SIG-M5 treated with dmso at 0.1 percent for 504 hours (cell line): ENCODE results near the gene RNU4-1.

Source experiments
- DNase-seq: peaks from one replicate; lab custom pipeline; 2025; ENCODE audit not compliant: unreplicated experiment; lab: John Stamatoyannopoulos, UW

RNU4-1 gene

GRCh38 chr12:120290609-120291305, 2.3 kb downstream of the RNU4-1 start:
- peak; percentile 64 for DNase-seq

GRCh38 chr12:120287491-120287890, 5.5 kb downstream of the RNU4-1 start:
- no peak for DNase-seq

DNA sequence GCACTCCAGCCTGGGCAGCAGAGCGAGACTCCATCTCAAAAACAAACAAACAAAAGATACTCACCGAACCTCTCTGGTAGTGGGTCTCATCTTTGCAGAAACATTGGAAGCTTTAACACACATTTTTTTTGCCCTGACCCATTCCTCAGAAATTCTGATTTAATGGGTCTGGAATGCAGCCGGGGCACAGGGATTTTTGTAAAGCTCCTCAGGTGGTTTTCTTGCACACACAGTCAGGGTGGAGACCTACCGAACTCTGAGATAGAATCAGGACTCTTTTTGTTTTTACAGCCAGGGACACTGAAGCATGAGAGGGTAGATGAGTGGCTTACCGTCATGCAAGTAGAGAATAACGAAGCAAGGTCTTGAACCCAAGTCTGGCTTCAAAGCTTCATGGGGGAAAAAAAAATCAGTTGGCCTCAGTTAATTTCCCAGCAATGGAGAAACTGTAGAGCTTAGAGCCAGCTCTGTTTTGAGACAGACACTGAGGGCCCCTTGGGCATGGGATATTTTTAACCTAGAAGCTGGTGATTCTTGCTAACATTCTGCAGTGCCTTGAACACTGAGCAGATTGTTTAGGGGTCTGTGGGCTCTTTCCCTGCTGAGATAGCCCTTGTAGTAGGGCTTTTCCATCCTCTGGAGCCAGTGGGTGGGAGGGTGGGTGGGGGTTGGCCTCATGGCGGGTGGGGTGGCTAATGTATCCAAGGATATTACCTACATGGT, 6.1 kb downstream of the RNU4-1 start:
- DNase-seq, result no peak

DNA sequence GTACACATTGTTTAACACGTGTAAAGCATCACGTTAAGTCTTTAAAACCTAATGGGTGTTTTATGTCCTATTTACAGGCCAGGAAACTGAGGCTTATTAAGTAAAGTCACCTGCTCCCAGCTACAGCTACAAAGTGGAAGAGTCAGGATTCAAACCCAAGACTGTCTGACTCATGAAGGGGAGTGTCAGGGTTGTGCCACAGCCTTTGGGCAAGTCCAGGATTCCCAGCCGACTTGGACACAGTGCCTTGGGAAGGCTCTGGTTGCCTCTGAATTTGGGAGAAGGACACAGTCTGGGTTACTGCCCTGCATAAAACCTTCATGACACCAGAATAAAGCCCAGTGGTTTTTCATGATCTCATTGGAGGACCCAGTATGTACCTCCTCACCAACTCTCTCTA, 8.7 kb downstream of the RNU4-1 start:
- DNase-seq, result no peak

DNA sequence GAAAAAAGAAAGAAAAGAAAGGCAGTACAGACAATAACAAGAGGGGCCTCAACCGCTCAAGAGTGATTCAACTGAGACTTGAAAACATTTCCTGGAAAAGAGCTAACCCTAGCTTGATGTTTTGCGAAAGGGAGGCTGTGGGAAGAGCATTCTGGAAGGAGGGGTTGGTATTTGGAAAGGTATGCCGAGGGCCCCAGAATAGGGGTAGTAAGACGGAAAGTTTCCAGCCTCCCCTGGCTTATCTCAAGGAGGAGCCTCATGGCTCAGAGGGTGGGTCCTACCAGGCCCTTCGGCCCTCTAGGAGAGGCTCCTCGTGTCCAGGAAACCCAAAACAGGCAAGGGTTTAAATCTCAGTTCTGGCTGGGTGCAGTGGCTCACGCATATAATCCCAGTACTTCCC, 9.7 kb downstream of the RNU4-1 start:
- no peak for DNase-seq

- DNase-seq, result no peak
Observed at GRCh38 chr12:120278137-120279069, 14.6 kb downstream of the RNU4-1 start.

DNA sequence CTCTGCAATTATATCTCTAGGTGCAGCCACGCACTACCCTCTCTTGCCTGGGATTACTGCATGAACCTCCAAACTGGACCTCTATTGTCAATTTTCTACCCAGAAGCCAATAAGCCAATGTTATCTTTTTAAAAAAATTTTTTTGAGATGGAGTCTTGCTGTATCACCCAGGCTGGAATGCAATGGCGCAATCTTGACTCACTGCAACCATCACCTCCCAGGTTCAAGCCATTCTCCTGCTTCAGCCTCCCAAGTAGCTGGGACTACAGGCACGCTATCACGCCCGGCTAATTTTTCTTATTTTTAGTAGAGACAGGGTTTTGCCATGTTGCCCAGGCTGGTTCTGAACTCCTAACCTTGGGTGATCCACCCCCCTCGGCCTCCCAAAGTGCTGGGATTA, 16.3 kb downstream of the RNU4-1 start:
- no peak for DNase-seq

GRCh38 chr12:120267736-120268135, 25.3 kb downstream of the RNU4-1 start:
- no peak for DNase-seq

DNA sequence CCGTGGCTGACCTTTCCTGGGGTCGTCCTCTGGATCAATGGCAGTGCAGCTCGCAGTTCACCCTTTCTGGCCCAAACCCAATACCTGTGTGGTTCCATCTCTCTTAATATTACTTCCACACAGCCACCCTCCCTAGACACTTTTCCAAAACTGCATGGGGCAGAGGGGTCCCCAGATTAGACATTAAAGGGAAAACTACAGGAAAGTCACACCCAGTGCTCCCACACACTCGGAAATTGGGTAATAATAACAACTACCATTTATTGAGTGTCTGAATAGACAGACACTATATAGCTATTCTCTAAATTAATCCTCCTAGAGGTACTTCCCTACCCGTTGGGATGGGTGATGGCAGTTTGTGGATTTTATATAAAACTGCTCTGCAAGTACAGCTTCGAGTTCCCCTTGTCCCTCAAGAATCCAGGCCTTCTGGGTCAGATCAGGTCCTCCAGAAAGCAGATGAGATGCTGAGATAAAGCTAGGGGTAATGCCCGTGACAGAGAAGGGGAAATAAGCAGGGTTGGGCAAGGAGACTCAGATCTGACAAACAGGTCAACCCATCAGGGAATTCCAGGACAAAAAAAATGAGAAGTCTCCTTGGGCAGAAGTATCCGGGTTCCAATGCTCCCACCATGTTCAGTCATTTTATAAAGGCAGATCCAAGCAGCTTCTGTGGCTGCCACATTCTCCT, 26.7 kb downstream of the RNU4-1 start:
- DNase-seq, result no peak

GRCh38 chr12:120265473-120266179, 27.4 kb downstream of the RNU4-1 start, which contains the start of gene PXN:
Gene PXN (minus strand): TSS chr12:120265730. CDS start chr12:120265629, 101 bp downstream.
- peak; percentile 69 for DNase-seq

DNA sequence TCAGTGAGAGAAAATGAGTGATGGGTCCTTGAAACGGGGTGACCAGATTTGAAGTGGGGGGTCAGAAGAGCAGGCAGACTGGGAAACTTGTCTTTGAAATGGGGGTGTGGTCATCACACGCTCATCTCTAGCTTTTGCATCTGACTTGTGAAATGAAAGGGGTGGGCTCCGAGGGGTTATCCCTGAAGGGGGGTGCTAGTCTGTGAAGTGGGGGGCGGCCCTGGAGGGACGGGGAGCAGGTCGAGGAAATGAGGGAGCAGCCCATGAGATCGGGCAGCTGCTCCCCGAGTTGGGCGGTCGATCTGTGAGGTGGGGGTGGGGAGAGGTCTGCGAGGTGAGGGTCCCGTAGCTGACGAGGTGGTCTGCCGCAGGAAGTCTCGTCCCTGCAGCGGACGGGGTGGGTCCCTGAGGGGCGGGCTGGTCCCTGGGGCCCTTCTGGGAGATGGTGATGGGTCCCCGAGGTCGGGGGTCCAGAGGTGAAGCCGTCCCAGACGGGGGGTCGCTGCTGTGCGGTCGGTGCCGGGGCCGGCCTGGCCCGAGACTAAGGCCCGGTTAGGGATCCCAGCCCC, 28.0 kb downstream of the RNU4-1 start:
- no peak for DNase-seq

GRCh38 chr12:120264086-120264903, 28.7 kb downstream of the RNU4-1 start:
- DNase-seq, result no peak

DNA sequence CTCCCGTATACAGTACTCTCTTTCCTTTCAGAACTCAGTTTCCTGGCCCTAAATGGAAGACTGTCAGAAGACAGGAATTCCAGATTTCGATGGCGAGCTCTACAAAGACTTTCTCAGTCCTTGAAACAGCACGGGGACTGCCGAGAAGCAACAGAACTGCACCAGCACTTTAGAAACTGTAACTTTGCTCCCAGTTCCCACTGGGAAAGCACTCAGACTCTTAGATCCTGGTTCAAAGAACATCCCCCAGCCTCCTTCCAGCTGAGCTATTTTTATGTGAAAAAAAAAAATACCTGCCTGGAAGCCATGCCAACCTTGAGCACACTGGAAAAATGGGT, 29.3 kb downstream of the RNU4-1 start:
- no peak for DNase-seq

GRCh38 chr12:120262852-120263747, 29.9 kb downstream of the RNU4-1 start:
- no peak for DNase-seq

DNA sequence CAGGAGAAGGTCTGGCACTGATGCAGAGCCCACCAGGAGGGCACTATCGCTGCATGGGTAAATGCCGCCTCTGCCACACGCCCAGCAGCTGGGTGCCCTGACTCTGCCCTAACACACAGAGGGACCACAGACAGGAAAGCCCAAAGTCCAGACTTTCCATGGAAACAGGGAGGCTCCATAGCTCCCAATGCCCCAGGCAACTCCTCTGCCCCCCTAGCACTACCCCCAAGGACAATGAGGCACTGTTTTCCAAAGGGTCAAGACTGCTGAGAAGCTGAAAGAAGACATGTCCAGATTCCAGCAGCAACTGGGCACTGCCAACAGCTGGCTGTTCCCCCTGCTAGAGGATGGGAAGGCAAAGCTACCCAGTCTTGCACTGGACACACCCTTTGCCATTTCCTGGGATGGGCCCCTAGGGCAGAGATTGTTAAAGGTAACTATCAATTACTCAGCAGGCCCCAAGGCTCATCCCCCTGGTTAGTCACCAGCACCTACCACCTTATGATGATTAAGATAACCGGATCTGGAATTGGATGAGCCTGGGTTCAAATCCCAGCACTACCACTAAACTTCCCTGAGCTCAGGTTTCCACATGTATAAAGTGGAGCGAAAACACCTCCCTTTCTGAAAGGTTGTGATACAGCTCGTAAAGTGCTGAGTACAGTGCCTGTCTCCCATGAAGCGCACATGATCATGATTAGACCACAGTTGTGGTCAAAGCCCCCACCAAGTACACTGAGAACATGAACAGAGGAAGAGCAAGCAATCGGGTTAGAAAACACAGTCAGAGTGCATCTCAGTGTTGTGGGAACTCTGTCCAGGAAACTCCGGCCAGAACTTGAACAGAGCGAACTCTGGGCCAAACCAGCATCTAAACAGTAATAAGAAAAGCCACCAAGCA, 30.8 kb downstream of the RNU4-1 start:
- no peak for DNase-seq

DNA sequence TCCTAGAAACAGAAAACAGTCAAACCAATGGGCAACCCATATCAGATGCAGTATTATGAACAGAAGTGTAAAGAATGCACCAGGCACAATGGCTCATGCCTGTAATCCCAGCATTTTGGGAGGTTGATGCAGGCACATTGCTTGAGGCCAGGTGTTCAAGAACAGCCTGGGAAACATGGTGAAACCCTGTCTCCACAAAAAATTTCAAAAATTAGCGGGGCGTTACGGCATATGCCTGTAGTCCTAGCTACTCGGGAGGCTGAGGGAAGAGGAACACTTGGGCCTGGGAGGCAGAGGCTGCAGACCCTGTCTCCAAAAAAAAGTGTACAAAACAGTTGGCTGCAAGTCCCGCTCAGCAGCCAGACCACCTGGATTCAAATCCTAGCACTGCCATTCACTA, 32.4 kb downstream of the RNU4-1 start:
- DNase-seq, result no peak
